ENCODE measurements around the gene CHST12.
"Not testable (repeated sequence)": the region's sequence is repeated elsewhere in the genome, so short reads cannot be mapped to it uniquely, and the experiment has no call there.

The CHST12 gene

DNA sequence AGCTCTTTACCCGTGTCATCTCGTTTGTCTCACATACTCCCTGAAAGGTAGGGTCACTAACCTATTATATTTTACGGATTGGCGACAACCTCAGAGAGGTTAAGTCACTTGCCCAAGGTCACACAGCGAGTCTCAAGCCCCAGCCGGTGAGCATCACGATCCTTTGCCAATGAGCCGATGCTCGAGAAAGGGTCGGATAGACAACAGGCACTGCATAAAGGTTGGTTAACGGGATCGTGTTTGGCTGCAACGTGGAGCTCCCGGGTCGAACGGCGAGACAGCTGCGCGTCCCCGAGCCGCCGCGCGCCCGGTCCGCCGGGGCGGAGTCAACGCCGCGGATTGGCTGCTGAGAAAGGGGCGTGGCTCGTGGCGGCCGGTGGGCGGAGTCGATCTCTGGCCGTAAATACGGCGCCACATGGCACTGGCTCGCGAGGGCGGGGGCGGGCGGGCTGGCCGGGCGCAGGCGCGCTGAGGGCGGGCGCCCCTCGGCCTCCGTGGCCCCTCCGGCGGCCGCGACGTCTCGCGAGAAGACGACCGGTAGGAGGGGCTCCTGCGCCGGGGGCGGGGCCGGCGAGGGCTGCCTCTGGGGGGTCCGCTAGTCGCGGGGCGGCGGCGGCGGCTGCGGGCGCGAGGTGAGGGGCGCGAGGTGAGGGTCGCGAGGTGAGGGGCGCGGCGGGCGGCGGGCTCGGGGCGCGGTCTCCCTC is at the start of gene CHST12:
Gene CHST12 (plus strand): TSS at position 598 of the 704 bp plus-strand sequence. CDS start 29,029 bp downstream, outside the sequence.
- DNase-seq = peak; percentile 70

DNA sequence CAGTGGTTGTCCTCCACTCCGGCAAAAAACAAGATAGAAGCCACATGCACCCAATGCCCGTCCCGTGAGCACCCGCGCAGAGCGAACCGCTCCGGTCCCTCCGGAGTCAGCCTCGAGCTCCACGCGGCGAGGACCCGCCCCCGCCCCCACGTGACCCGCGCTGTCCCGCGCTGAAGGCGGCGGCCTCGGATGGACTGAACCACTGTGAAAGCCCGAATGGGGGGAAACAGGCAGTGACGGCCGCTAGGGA is 49.5 kb upstream of the CHST12 start:
- DNase-seq = peak; percentile 99

DNA sequence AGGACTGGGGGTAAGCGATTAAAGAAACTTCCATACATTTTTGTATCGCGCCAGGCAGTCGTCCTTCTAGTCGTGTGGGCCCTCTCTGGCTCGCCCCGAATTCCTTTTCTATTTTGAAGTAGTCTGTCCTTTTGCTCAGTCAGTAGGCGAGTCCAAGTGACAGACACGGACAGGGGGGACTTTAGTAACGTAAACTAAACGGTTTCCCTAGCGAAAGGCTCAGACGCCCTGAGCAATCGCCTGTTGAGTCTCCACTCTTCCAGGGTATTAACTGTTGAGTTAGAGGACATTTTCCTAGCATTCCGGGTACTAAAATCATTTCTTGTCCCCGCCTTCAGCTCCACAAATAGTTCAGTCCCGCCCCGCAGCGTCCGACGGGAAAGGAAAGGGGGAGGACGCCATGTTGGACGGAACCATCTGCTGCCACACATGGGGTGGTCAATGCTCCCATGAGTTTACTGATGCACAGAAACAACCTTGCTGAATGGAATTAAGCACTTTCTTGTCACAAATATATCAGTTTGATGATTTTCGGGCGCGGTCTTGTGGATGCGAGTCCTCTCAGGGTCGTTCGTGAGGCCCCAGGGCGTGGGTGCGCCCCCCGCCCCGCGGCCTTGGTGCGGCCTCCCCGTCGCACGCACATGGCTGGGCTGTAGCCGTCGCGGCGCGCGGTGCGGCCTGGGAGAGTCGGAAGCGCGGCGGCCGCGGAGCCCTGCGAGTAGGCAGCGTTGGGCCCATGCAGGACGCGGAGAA is 49.0 kb upstream of the CHST12 start, which contains the start of gene EIF3B:
Gene EIF3B (plus strand): TSS at position 642 of the 753 bp plus-strand sequence. CDS start 95 bp downstream, at position 737.
- peak; percentile 99 for DNase-seq

DNA sequence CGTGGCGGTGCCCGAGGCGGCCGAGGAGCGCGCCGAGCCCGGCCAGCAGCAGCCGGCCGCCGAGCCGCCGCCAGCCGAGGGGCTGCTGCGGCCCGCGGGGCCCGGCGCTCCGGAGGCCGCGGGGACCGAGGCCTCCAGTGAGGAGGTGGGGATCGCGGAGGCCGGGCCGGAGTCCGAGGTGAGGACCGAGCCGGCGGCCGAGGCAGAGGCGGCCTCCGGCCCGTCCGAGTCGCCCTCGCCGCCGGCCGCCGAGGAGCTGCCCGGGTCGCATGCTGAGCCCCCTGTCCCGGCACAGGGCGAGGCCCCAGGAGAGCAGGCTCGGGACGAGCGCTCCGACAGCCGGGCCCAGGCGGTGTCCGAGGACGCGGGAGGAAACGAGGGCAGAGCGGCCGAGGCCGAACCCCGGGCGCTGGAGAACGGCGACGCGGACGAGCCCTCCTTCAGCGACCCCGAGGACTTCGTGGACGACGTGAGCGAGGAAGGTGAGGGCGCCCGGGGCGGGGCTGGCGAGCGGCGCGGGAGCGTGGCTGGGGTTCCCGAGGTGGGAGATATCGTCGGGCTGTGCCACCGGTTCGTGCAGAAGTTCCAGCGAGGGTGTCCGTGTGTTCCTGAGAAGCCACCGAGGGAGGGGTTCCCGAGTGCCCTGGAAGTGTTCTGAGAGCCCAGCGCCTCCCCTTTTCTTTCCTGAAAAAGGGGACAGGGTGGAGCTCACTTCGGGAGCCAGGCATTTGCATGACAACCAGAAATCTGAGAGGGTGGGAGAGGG is 48.3 kb upstream of the CHST12 start:
- no peak for DNase-seq

DNA sequence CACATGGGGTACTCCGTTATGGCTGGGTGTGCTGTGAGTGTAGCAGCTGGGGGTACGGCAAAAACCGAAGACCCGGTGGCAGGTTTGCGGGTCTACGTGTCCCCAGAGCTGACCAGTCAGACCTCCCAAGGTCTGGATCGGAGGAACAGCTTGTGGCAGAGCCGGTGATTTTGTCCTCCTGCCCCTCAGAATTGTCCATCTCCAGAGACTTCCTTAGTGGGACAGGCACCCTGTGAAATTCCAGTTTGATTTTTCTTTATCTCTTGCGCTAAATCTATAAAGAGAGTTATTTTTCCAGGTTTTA is 47.8 kb upstream of the CHST12 start:
- no peak for DNase-seq

DNA sequence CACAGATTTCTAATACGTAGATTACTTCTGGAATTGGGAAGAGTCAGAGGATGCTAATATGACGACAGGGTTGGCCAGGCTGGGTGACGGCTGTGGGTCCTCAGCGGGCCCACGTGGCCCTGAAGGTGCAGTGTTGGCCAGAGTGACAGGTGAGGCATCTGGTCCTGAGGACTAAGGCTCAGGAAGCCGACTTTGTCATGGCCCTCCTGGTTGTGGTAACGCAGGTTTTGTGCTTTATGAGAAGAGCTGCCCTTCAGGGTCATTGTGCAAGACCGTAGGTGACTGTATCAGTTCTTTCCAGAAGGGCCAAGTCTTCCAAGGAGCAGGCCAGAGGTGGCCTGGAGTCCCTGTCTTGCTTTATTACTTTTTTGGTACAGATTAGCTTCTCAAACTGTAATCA is 46.2 kb upstream of the CHST12 start:
- no peak for DNase-seq

DNA sequence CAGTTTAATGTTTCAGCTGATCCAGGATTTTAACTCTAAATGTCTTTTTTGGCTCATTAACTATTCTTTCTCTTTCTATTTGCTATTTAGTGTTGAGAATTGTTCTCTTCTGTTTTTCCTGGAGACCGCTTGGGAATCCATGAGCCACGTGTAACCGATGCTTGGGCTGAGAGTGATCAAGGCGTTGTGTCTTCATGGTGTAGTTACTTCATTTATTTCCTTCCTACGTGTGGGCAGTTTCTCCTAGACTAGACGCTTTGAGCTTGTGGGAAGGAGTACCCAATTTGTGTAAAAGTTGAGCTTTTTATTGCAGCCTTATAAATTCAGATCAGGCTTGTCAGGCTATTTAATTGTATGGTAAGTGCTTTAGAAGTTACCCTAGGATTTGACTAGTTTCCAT is 45.8 kb upstream of the CHST12 start:
- DNase-seq = no peak

- no peak for DNase-seq
Observed at GRCh38 chr7:2358968-2359527, 44.4 kb upstream of the CHST12 start.

DNA sequence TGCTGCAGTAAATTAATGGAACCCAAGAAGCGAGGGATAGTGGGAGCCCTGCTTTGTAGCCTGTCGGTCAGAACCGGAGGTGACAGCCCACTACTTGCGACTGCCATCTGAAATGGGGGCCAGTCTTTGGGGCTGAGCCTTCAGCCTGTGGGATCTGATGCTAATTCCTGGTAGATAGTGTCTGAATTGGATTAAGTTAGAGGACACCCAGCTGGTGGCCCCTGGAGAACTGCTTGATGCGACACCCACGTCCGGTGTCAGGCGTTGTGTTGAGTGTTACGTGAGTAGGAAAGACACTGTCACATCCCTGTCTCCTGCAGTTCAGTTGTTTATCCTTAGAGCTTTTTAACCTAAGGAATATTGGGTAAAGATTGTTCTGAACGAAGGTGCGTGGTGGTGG is 43.8 kb upstream of the CHST12 start:
- no peak for DNase-seq

DNA sequence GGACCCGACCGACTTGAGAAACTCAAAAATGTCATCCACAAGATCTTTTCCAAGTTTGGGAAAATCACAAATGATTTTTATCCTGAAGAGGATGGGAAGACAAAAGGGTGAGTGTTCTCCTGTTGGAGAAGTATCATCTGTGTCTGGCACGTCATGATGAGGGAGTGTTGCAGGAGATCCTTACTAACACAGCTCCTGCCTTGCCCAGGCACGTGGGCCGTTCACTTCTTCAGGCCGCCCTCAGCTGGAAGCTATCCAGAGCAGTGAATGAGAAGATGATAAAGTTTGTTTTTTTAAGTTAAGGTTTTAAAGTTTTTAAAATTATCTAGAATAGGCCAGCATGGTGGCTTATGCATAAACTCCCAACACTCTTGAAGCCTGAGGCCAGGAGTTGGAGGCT is 42.6 kb upstream of the CHST12 start:
- no peak for DNase-seq

DNA sequence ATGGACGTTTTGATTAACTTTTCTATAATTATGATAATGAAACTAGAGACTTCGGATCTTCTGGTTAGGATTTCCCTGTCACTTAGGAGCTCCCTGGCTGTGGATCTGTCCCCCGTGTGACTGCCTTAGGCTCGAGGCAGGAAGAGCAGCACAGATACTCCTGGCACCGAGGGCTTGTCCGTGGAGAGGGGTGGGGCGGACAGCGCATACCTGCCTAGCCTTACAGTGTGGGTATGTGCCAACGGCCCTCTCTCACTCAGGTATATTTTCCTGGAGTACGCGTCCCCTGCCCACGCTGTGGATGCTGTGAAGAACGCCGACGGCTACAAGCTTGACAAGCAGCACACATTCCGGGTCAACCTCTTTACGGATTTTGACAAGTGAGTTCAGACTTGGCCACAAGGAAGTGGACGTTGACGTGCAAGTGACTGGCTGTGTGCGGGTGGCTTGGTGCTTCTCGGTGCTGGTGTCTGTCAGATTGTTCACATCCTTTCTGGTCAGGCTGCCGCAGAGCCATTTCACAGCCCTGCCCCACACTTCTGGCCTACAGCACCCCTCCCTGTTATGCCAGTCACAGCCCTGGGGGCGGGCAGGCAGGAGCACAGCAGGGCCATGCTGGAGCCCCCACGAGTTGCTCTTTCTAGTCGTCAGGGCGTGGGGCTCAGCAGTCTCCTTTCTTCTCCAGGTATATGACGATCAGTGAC is 40.9 kb upstream of the CHST12 start:
- no peak for DNase-seq

GRCh38 chr7:2369139-2369538 is 34.3 kb upstream of the CHST12 start:
- no peak for DNase-seq

DNA sequence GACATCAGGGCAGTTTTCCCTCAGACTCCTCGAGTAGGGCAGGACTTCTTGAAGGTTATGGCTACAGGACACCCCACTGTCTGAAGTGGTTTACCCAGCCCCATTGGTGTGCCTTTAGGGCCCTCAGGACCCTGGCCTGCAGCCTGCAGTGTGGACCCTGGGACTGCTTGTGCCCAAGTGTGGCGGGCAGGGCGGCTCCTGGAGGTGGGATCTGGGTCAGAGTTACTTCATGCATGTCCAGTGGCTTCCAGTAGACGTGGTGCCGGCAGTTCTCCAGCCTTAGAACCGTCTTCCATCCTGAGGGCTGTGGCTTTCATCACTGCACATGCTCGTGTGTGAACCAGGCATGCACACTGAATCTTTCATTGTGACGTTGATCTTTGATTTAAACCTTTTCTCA is 32.1 kb upstream of the CHST12 start:
- DNase-seq = no peak

GRCh38 chr7:2372724-2373123 is 30.7 kb upstream of the CHST12 start:
- DNase-seq = no peak

DNA sequence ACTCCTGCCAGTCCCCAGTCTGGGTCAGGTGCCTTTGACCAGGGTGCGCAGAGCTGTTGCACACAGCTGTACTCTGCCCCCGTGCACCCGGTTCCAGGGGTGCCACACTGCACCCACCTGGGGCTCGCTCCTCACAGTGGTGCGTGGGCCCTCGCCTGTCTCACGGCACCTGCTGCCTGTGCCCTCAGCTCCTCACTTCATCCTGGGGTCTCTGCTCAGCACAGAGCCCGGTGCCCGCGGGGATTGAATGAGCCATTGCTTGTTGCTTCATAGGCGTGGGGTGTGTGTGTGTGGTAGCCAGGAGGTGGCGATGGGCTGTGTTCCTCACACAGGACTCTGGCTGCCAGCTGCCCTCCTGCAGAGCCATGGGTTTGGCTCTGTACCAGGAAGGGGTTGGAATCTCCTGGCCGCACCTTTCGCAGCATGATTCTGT is 30.3 kb upstream of the CHST12 start:
- DNase-seq = no peak

- no peak for DNase-seq
Observed at GRCh38 chr7:2373646-2374045, 29.8 kb upstream of the CHST12 start.

GRCh38 chr7:2374401-2374800 is 29.0 kb upstream of the CHST12 start:
- DNase-seq = no peak

DNA sequence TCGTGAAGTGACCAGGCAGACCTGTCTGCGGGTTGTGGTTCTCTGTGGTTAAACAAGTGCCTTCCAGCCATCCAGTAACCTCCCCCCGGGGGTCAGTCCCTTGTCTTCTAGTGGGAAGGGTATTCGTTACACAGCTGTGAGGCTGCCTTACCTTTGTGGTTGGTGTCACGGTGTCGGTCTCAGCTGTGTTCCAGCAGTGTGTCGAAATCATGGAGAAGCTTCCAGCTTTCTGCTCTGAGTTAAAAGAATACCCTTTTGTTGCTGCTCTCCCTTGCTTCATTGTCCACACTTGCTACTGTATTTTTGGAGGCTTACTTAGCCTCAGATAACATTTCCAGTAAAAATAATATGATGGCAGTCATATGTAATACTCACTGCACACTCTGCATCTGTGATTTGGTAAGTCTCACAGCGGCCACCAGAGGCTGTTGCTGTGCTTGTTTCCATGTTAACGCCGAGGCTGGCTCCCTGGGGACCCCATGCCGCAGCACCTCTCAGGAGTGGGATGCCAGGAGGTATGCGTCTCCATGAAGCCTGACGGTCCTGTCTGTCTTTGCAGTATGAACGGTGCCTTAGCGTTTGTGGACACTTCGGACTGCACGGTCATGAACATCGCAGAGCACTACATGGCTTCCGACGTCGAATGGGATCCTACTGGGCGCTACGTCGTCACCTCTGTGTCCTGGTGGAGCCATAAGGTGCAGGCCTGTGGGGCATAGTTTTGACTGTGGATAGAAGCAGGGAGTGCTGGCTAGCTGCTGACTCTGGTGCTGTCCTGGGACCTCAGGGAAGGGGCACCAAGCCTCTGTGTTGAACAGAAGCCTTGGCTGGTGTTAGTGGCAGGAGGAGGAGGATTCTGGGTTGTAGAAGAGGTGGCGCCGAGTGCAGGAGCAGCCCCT is 28.3 kb upstream of the CHST12 start:
- DNase-seq = no peak

DNA sequence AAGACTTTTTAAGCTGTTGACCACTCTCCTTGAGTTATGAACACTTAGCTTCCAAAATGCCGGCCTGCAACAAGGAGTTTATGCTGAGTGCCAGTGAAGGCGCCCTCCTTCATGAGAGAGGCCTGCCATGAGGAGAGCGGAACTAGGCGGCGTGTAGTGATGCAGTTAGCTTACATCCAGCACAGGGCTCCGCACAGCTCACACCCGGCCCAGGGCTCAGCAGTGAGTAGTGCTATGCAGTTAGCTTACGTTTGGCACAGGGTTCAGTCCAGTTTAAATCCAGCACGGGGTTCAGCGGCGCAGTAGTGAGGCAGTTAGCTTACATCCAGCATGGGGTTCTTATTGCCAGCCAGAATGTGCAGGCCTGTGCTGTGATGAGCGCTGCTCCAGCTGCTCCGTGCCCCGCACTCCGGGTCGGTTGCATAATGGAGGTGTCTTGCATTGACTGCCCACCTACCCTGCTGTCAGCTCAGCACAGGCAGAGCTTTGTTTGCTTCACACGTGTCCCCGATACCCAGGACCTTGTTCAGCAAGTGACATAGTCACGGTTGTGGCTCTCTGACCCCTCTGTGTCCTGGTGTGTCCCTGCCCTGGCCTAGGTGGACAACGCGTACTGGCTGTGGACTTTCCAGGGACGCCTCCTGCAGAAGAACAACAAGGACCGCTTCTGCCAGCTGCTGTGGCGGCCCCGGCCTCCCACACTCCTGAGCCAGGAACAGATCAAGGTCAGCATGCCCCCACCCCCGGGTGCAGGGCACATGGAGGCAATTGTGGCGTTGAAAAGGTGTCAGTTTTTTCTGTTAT is 26.9 kb upstream of the CHST12 start:
- no peak for DNase-seq

- not testable (repeated sequence) for DNase-seq
Observed at GRCh38 chr7:2377492-2377891, 25.9 kb upstream of the CHST12 start.

DNA sequence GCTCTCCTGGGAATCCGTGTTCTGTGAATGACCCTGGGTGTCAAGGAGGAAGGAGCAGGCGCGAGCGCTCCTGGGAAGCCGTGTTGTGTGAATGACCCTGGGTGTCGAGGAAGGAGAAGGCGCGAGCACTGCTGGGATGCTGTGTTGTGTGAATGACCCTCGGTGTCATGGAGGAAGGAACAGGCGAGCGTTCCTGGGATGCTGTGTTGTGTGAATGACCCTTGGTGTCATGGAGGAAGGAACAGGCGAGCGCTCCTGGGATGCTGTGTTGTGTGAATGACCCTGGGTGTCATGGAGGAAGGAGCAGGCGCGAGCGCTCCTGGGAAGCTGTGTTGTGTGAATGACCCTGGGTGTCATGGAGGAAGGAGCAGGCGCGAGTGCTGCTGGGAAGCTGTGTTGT is 25.3 kb upstream of the CHST12 start:
- not testable (repeated sequence) for DNase-seq
